ENCODE measurements around the gene ZFP92. TPM values are rescaled to one million over a fixed set of nuclear protein-coding genes. Genes with fewer than 3 reads are reported as not detected.
"Not testable (repeated sequence)": the region's sequence is repeated elsewhere in the genome, so short reads cannot be mapped to it uniquely, and the experiment has no call there.

ZFP92 gene
- total and polyA plus RNA-seq, 2 donors, result 0.41 to 0.69 TPM

GRCh38 chrX:153379971-153380581, 31.2 kb upstream of the ZFP92 start:
- H3K27ac ChIP-seq (ENCODE audit: low read depth), result no peak overlapping the region
- no peak for DNase-seq (ENCODE audit: extremely low spot score)
- no peak overlapping the region for H3K4me3 ChIP-seq (ENCODE audit: low read depth, low read length)
- no peaks in the 10 kb centered on the region for H3K36me3 ChIP-seq (ENCODE audit: insufficient read depth)
- WGBS, result 83% methylated on average over 13 of the region's 13 CpGs
- no peaks in the 10 kb centered on the region for H3K4me1 ChIP-seq (ENCODE audit: insufficient read depth)

- WGBS, result 77% methylated on average over 9 of the region's 9 CpGs
- no peak overlapping the region for H3K27ac ChIP-seq (ENCODE audit: low read depth)
Measured at GRCh38 chrX:153380691-153381090, 30.6 kb upstream of the ZFP92 start.

GRCh38 chrX:153381684-153382532, 29.4 kb upstream of the ZFP92 start:
- no peak overlapping the region for H3K4me3 ChIP-seq (ENCODE audit: low read depth, low read length)
- DNase-seq (ENCODE audit: extremely low spot score), result peak; percentile 47
- no peaks in the 10 kb centered on the region for H3K4me1 ChIP-seq (ENCODE audit: insufficient read depth)
- 32% methylated on average over 12 of the region's 12 CpGs for WGBS
- no peak overlapping the region for H3K27ac ChIP-seq (ENCODE audit: low read depth)
- no peaks in the 10 kb centered on the region for H3K36me3 ChIP-seq (ENCODE audit: insufficient read depth)

More at GRCh38 chrX:153380691-153381090, 30.6 kb upstream of the ZFP92 start:
- Histone ChIP-seq H3K4me3 (ENCODE audit: low read depth, low read length) (no peak overlapping the region), H3K4me1 (ENCODE audit: insufficient read depth) (no peaks in the 10 kb centered on the region), H3K36me3 (ENCODE audit: insufficient read depth) (no peaks in the 10 kb centered on the region)
- DNase-seq (ENCODE audit: extremely low spot score), result no peak

- no peak overlapping the region for H3K27ac ChIP-seq (ENCODE audit: low read depth)
- H3K4me1 ChIP-seq (ENCODE audit: insufficient read depth), result no peaks in the 10 kb centered on the region
- WGBS, result 85% methylated on average over 3 of the region's 3 CpGs
- no peaks in the 10 kb centered on the region for H3K36me3 ChIP-seq (ENCODE audit: insufficient read depth)
- H3K4me3 ChIP-seq (ENCODE audit: low read depth, low read length), result no peak overlapping the region
- no peak for DNase-seq (ENCODE audit: extremely low spot score)
Measured at GRCh38 chrX:153382563-153383482, 28.4 kb upstream of the ZFP92 start.

GRCh38 chrX:153384390-153384789, 26.9 kb upstream of the ZFP92 start:
- Histone ChIP-seq H3K36me3 (ENCODE audit: insufficient read depth) (no peaks in the 10 kb centered on the region), H3K4me1 (ENCODE audit: insufficient read depth) (no peaks in the 10 kb centered on the region), H3K27ac (ENCODE audit: low read depth) (no peak overlapping the region), H3K4me3 (ENCODE audit: low read depth, low read length) (no peak overlapping the region)
- 91% methylated on average over 6 of the region's 6 CpGs for WGBS
- DNase-seq (ENCODE audit: extremely low spot score), result no peak

- H3K27ac ChIP-seq (ENCODE audit: low read depth); H3K4me1 ChIP-seq (ENCODE audit: insufficient read depth); H3K36me3 ChIP-seq (ENCODE audit: insufficient read depth); DNase-seq (ENCODE audit: extremely low spot score); H3K4me3 ChIP-seq (ENCODE audit: low read depth, low read length): not testable (repeated sequence)
- 90% methylated on average over 2 of the region's 2 CpGs for WGBS
Measured at GRCh38 chrX:153384973-153385372, 26.3 kb upstream of the ZFP92 start.

- WGBS, result 84% methylated on average over 5 of the region's 5 CpGs
- no peaks in the 10 kb centered on the region for H3K4me1 ChIP-seq (ENCODE audit: insufficient read depth)
- H3K27ac ChIP-seq (ENCODE audit: low read depth), result no peak overlapping the region
- no peak for DNase-seq (ENCODE audit: extremely low spot score)
- no peaks in the 10 kb centered on the region for H3K36me3 ChIP-seq (ENCODE audit: insufficient read depth)
- no peak overlapping the region for H3K4me3 ChIP-seq (ENCODE audit: low read depth, low read length)
Measured at GRCh38 chrX:153386097-153386496, 25.2 kb upstream of the ZFP92 start.

GRCh38 chrX:153387345-153387744, 23.9 kb upstream of the ZFP92 start:
- Histone ChIP-seq H3K27ac (ENCODE audit: low read depth) (peak overlapping the region; percentile 5), H3K4me3 (ENCODE audit: low read depth, low read length) (no peak overlapping the region), H3K4me1 (ENCODE audit: insufficient read depth) (no peaks in the 10 kb centered on the region), H3K36me3 (ENCODE audit: insufficient read depth) (no peaks in the 10 kb centered on the region)
- no peak for DNase-seq (ENCODE audit: extremely low spot score)
- 75% methylated on average over 5 of the region's 5 CpGs for WGBS

GRCh38 chrX:153387987-153388721, 23.1 kb upstream of the ZFP92 start:
- no peaks in the 10 kb centered on the region for H3K4me1 ChIP-seq (ENCODE audit: insufficient read depth)
- no peak overlapping the region for H3K4me3 ChIP-seq (ENCODE audit: low read depth, low read length)
- no peaks in the 10 kb centered on the region for H3K36me3 ChIP-seq (ENCODE audit: insufficient read depth)
- no peak for DNase-seq (ENCODE audit: extremely low spot score)
- H3K27ac ChIP-seq (ENCODE audit: low read depth), result no peak overlapping the region
- WGBS, result 81% methylated on average over 10 of the region's 10 CpGs

GRCh38 chrX:153388722-153389459, 22.4 kb upstream of the ZFP92 start:
- 87% methylated on average over 14 of the region's 14 CpGs for WGBS
- H3K4me3 ChIP-seq (ENCODE audit: low read depth, low read length), result no peak overlapping the region
- no peak overlapping the region for H3K27ac ChIP-seq (ENCODE audit: low read depth)
- DNase-seq (ENCODE audit: extremely low spot score), result no peak
- H3K4me1 ChIP-seq (ENCODE audit: insufficient read depth), result no peaks in the 10 kb centered on the region
- no peaks in the 10 kb centered on the region for H3K36me3 ChIP-seq (ENCODE audit: insufficient read depth)

- H3K4me3 ChIP-seq (ENCODE audit: low read depth, low read length); DNase-seq (ENCODE audit: extremely low spot score); H3K27ac ChIP-seq (ENCODE audit: low read depth); H3K36me3 ChIP-seq (ENCODE audit: insufficient read depth); H3K4me1 ChIP-seq (ENCODE audit: insufficient read depth): not testable (repeated sequence)
- WGBS, result 98% methylated on average over 6 of the region's 6 CpGs
Measured at GRCh38 chrX:153389460-153389768, 21.9 kb upstream of the ZFP92 start.

- DNase-seq (ENCODE audit: extremely low spot score), result no peak
- 91% methylated on average over 16 of the region's 16 CpGs for WGBS
- H3K27ac ChIP-seq (ENCODE audit: low read depth), result no peak overlapping the region
- no peak overlapping the region for H3K4me3 ChIP-seq (ENCODE audit: low read depth, low read length)
- no peaks in the 10 kb centered on the region for H3K36me3 ChIP-seq (ENCODE audit: insufficient read depth)
- H3K4me1 ChIP-seq (ENCODE audit: insufficient read depth), result no peaks in the 10 kb centered on the region
Measured at GRCh38 chrX:153392642-153393321, 18.5 kb upstream of the ZFP92 start.
